Measurements from ENCODE around the gene PHAF1.

PHAF1 gene

DNA sequence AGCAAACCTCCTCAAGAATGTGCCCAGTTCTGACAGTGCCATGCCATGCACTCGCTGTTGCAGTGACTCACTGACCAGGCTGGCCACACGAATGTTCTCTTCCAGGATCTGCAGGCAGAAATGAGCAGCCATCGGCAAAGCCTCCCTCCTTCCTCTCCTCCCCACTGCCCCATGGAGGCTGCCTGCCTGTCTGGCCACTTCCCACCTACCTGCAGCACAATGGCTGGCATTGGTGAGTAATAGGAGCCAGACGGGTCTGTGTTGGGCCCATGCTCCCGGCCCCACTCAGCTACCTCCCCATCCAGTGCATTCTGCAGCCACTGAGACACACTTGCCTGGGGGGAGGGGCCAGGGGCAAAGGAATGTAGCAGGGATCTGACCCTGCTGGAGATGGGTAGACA lies 76.8 kb downstream of the PHAF1 start:
- H2AFZ ChIP-seq (ENCODE audit: low read depth, low read length): no peak overlapping the region
- no peak overlapping the region for H3K4me3 ChIP-seq (ENCODE audit: low read length)
- H3K36me3 ChIP-seq (ENCODE audit: insufficient read depth, low read length): no peaks in the 10 kb centered on the region
- peaks cover 25% of the 10 kb centered on the region for H3K4me1 ChIP-seq (ENCODE audit: insufficient read depth, low read length)
- no peaks in the 10 kb centered on the region for H3K27me3 ChIP-seq (ENCODE audit: insufficient read depth, low read length)
- no peaks in the 10 kb centered on the region for H3K9me3 ChIP-seq (ENCODE audit: low read length)

GRCh38 chr16:67187175-67187890 lies 77.6 kb downstream of the PHAF1 start:
- Histone ChIP-seq H3K36me3 (ENCODE audit: insufficient read depth, low read length) (no peaks in the 10 kb centered on the region), H3K4me3 (ENCODE audit: low read length) (no peak overlapping the region), H3K4me1 (ENCODE audit: insufficient read depth, low read length) (peaks cover 25% of the 10 kb centered on the region), H2AFZ (ENCODE audit: low read depth, low read length) (no peak overlapping the region), H3K27me3 (ENCODE audit: insufficient read depth, low read length) (no peaks in the 10 kb centered on the region), H3K9me3 (ENCODE audit: low read length) (no peaks in the 10 kb centered on the region)

- Histone ChIP-seq H3K36me3 (ENCODE audit: insufficient read depth, low read length) (no peaks in the 10 kb centered on the region), H3K4me1 (ENCODE audit: insufficient read depth, low read length) (peaks cover 24% of the 10 kb centered on the region), H3K4me3 (ENCODE audit: low read length) (no peak overlapping the region), H3K9me3 (ENCODE audit: low read length) (no peaks in the 10 kb centered on the region), H2AFZ (ENCODE audit: low read depth, low read length) (no peak overlapping the region), H3K27me3 (ENCODE audit: insufficient read depth, low read length) (no peaks in the 10 kb centered on the region)
Observed at GRCh38 chr16:67188323-67188722, 78.6 kb downstream of the PHAF1 start.

DNA sequence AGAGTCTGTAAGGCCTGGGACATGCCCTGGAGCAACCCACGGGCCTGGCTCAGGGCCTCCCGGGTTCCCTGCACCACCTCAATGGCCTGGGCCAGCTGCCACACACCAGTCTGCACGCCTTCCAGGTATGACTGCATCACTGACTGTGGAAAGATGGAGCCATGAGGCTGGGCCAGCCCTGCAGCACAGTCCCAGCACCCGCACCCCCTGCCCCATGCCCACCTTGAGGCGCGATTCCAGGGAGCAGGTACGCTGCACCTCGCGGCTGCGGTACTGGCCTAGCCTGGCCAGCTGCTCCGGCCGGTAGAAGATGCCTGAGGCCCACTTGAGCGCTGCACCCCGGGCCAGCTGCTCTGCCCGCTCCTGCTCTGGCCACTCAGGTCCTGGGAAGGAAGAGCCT lies 79.1 kb downstream of the PHAF1 start:
- Histone ChIP-seq H2AFZ (ENCODE audit: low read depth, low read length) (no peak overlapping the region), H3K4me1 (ENCODE audit: insufficient read depth, low read length) (peaks cover 28% of the 10 kb centered on the region), H3K4me3 (ENCODE audit: low read length) (no peak overlapping the region), H3K36me3 (ENCODE audit: insufficient read depth, low read length) (peaks cover 3% of the 10 kb centered on the region), H3K27me3 (ENCODE audit: insufficient read depth, low read length) (no peaks in the 10 kb centered on the region), H3K9me3 (ENCODE audit: low read length) (no peaks in the 10 kb centered on the region)

- Histone ChIP-seq H3K27me3 (ENCODE audit: insufficient read depth, low read length) (no peaks in the 10 kb centered on the region), H3K36me3 (ENCODE audit: insufficient read depth, low read length) (peaks cover 15% of the 10 kb centered on the region), H3K9me3 (ENCODE audit: low read length) (no peaks in the 10 kb centered on the region), H3K4me1 (ENCODE audit: insufficient read depth, low read length) (peaks cover 22% of the 10 kb centered on the region), H2AFZ (ENCODE audit: low read depth, low read length) (no peak within 1 kb of the TSS), H3K4me3 (ENCODE audit: low read length) (no peak within 1 kb of the TSS)
Observed at GRCh38 chr16:67190041-67190440, 80.3 kb downstream of the PHAF1 start, which contains the start of gene EXOC3L1. TSS of gene EXOC3L1 (minus strand) at chr16:67190136. CDS start at chr16:67189676, 460 bp downstream.

- Histone ChIP-seq H3K9me3 (ENCODE audit: low read length) (no peaks in the 10 kb centered on the region), H3K36me3 (ENCODE audit: insufficient read depth, low read length) (peaks cover 22% of the 10 kb centered on the region), H3K27me3 (ENCODE audit: insufficient read depth, low read length) (no peaks in the 10 kb centered on the region), H2AFZ (ENCODE audit: low read depth, low read length) (no peak overlapping the region), H3K4me3 (ENCODE audit: low read length) (no peak overlapping the region), H3K4me1 (ENCODE audit: insufficient read depth, low read length) (peaks cover 19% of the 10 kb centered on the region)
Observed at GRCh38 chr16:67190448-67191399, 81.0 kb downstream of the PHAF1 start.

- peak overlapping the region; percentile 94 for H3K4me3 ChIP-seq (ENCODE audit: low read length)
Observed at GRCh38 chr16:67191411-67191994, 81.8 kb downstream of the PHAF1 start.

GRCh38 chr16:67191995-67192681 lies 82.4 kb downstream of the PHAF1 start, which contains the start of gene E2F4:
TSS of gene E2F4 (plus strand) at chr16:67192155. CDS start at chr16:67192228, 73 bp downstream.
- Histone ChIP-seq H3K9me3 (ENCODE audit: low read length) (no peaks in the 10 kb centered on the region), H3K27me3 (ENCODE audit: insufficient read depth, low read length) (no peaks in the 10 kb centered on the region), H2AFZ (ENCODE audit: low read depth, low read length) (no peak within 1 kb of the TSS), H3K36me3 (ENCODE audit: insufficient read depth, low read length) (peaks cover 36% of the 10 kb centered on the region), H3K4me3 (ENCODE audit: low read length) (peak within 1 kb of the TSS; percentile 94), H3K4me1 (ENCODE audit: insufficient read depth, low read length) (peaks cover 18% of the 10 kb centered on the region)

More at GRCh38 chr16:67191411-67191994, 81.8 kb downstream of the PHAF1 start:
- peaks cover 19% of the 10 kb centered on the region for H3K4me1 ChIP-seq (ENCODE audit: insufficient read depth, low read length)
- no peaks in the 10 kb centered on the region for H3K9me3 ChIP-seq (ENCODE audit: low read length)
- no peaks in the 10 kb centered on the region for H3K27me3 ChIP-seq (ENCODE audit: insufficient read depth, low read length)
- H2AFZ ChIP-seq (ENCODE audit: low read depth, low read length): no peak overlapping the region
- peaks cover 30% of the 10 kb centered on the region for H3K36me3 ChIP-seq (ENCODE audit: insufficient read depth, low read length)

DNA sequence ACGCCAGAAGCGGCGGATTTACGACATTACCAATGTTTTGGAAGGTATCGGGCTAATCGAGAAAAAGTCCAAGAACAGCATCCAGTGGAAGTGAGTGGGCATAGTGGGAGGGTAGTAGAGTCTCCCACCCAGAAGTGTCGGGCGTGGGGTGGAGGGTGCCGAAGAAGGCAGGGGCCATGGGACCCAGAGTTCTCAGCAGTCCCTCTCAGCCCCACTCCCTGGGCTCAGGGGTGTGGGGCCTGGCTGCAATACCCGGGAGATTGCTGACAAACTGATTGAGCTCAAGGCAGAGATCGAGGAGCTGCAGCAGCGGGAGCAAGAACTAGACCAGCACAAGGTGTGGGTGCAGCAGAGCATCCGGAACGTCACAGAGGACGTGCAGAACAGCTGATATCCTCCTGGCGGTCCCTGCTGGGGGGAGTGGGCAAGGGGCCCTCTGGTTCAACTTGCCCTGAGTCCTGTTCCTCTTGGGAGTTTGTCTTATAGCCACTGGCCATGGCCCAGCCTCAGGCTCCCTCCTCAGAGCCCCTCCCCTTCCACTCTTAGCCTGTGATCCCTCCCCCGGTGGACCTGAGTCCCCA lies 83.1 kb downstream of the PHAF1 start:
- H3K27me3 ChIP-seq (ENCODE audit: insufficient read depth, low read length): no peaks in the 10 kb centered on the region
- peak overlapping the region; percentile 94 for H3K4me3 ChIP-seq (ENCODE audit: low read length)
- H3K4me1 ChIP-seq (ENCODE audit: insufficient read depth, low read length): peaks cover 18% of the 10 kb centered on the region
- H3K36me3 ChIP-seq (ENCODE audit: insufficient read depth, low read length): peaks cover 43% of the 10 kb centered on the region
- no peak overlapping the region for H2AFZ ChIP-seq (ENCODE audit: low read depth, low read length)
- no peaks in the 10 kb centered on the region for H3K9me3 ChIP-seq (ENCODE audit: low read length)

GRCh38 chr16:67193536-67193935 lies 83.8 kb downstream of the PHAF1 start:
- H3K4me3 ChIP-seq (ENCODE audit: low read length): peak overlapping the region; percentile 94
- H3K27me3 ChIP-seq (ENCODE audit: insufficient read depth, low read length): no peaks in the 10 kb centered on the region
- H2AFZ ChIP-seq (ENCODE audit: low read depth, low read length): no peak overlapping the region
- peaks cover 18% of the 10 kb centered on the region for H3K4me1 ChIP-seq (ENCODE audit: insufficient read depth, low read length)
- H3K9me3 ChIP-seq (ENCODE audit: low read length): no peaks in the 10 kb centered on the region
- peaks cover 50% of the 10 kb centered on the region for H3K36me3 ChIP-seq (ENCODE audit: insufficient read depth, low read length)

DNA sequence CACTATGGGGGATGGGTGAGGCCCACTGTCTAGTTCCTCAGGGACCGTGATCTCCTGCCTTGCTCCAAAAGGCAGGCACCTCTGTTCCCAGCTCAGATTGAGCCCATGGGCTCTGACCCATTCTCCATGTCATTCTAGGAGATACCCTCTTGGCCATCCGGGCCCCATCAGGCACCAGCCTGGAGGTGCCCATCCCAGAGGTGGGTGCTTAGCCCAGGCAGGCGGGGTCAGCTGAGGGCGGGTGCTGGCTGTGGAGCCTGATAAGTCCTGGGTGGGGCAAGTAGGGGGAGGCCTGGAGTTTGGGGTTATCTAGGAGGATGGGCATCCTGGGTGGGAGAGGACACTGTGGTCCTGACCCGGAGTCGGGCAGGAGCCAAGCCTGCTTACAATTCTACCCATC lies 84.5 kb downstream of the PHAF1 start:
- Histone ChIP-seq H3K9me3 (ENCODE audit: low read length) (no peaks in the 10 kb centered on the region), H3K4me3 (ENCODE audit: low read length) (no peak overlapping the region), H3K36me3 (ENCODE audit: insufficient read depth, low read length) (peaks cover 57% of the 10 kb centered on the region), H2AFZ (ENCODE audit: low read depth, low read length) (no peak overlapping the region), H3K4me1 (ENCODE audit: insufficient read depth, low read length) (peaks cover 18% of the 10 kb centered on the region), H3K27me3 (ENCODE audit: insufficient read depth, low read length) (no peaks in the 10 kb centered on the region)

- Histone ChIP-seq H3K36me3 (ENCODE audit: insufficient read depth, low read length) (peaks cover 61% of the 10 kb centered on the region), H2AFZ (ENCODE audit: low read depth, low read length) (no peak overlapping the region), H3K9me3 (ENCODE audit: low read length) (no peaks in the 10 kb centered on the region), H3K4me1 (ENCODE audit: insufficient read depth, low read length) (peaks cover 18% of the 10 kb centered on the region), H3K4me3 (ENCODE audit: low read length) (no peak overlapping the region), H3K27me3 (ENCODE audit: insufficient read depth, low read length) (no peaks in the 10 kb centered on the region)
Observed at GRCh38 chr16:67195676-67196075, 85.9 kb downstream of the PHAF1 start.

All from neuron (in vitro differentiated cells).